IPS DF 19.7 (cell line): ENCODE measurements around the gene GRM1.

Experiments
- DNase-seq: peaks from one replicate; pipeline ENCODE4 v3.0.0-alpha.2; 2013; ENCODE audit warnings: low read depth, low spot score

GRM1 gene

DNA sequence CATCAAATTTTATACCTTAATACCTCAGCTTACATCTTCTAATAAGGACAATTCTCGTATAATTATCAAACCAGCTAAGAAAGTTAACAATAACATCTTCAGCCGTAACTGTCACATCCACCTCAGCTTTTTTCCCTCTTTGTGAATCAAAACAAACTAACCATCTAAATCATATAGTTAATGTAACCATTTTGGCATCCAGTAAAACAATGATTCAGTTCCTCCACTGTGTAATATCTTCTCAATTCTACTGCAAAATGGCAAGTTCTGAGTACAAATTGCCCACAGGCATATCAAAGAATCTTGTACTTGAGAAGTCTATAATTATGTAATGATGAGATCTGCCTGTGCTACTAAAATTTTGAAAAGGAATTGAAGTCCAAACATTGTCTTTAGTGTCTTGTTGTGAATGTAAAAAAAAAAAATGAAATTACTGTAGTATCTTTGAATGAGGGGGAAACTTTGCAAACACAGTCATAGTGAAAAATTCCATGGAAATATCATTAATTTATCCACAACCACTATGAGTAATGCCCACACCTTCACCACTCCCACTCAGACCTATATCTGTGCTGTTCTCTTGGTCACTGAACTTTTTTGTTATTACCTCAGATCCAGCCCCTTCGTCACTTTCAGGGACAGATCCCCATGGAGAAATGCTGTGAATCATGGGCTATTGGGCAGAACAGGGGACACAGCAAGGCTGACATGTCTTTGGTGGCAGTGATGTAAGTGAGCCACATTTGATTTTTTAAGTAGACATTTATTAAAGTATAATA is 336.1 kb downstream of the GRM1 start:
- no peak for DNase-seq

DNA sequence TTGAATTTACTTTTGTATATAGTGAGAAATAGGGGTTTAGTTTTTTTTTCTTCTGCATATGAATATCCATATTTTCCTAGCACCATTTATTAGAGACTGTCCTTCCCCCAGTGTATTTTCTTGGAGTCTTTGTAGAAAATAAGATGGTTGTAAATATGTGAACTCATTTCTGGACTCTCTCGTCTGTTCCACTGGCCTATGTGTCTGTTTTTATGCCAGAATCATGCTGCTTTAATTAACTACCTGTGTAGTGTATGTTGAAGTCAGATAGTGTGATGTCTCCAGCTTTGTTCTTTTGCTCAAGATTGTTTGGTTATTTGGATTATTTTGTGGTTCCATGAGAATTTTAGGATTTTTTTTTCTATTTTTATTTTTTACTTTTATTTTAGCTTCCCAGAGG is 338.2 kb downstream of the GRM1 start:
- no peak for DNase-seq

DNA sequence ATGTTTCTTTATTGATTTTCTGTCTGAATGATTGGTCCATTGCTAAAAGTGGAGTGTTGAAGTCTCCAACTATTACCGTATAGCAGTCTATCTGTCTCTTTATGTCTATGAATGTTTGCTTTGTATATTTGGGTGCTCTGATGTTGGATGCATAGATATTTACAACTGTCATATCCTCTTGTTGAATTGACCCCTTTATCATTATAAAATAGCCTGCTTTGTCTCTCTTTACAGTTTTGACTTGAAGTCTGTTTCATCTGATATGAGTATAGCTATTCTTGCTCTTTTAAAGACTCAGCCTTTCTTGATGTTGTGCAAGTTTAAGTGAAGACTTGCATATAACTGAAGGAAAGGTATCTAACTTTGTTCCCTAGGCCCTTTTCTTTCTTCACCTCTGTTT is 341.0 kb downstream of the GRM1 start:
- no peak for DNase-seq

DNA sequence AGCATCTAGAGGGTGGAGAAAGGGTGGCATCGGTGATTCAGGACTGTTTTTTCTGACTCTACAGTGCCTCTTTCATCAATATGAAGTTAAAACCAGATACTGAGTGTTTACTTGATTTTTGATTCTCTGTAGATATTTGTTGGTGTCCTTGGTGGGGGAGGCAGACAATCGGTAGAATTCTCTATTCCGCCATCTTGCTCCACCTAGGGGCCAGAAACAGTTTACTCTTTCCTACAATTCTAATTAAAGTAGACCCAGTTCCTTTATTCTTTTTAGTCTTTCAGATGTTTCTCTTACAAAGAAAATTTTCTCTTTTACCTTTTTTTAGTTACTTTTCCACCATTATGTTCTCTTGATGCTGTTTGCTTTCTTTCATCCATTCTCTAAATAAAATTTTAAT is 352.6 kb downstream of the GRM1 start:
- DNase-seq = no peak

- no peak for DNase-seq
Observed at GRCh38 chr6:146388736-146389364, 360.0 kb downstream of the GRM1 start.

- DNase-seq = no peak
Observed at GRCh38 chr6:146389740-146390139, 360.9 kb downstream of the GRM1 start.

- no peak for DNase-seq
Observed at GRCh38 chr6:146397638-146398037, 368.8 kb downstream of the GRM1 start.

DNA sequence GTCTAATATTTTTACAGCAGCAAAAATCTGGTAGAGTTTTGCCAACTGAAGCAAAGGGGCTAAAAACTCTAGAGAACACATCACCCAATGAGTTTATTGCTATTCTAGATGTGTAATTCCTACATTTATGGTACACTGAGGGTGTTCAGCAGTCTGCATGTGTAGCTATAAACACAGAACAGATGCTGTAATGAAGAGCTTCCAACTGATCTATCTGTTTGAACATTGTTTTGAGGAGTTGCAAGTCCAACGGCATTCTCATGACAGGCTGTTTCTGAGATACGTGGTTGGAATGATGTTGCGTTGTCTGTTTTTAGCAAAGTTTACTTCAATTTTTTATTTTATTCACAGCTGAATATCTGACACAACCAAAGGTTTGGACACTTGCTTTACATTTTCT is 373.6 kb downstream of the GRM1 start:
- DNase-seq = no peak

GRCh38 chr6:146408583-146408982 is 379.7 kb downstream of the GRM1 start:
- no peak for DNase-seq

GRCh38 chr6:146410851-146411595 is 382.2 kb downstream of the GRM1 start:
- no peak for DNase-seq

GRCh38 chr6:146419576-146419975 is 390.7 kb downstream of the GRM1 start:
- no peak for DNase-seq

- no peak for DNase-seq
Observed at GRCh38 chr6:146420255-146420654, 391.4 kb downstream of the GRM1 start.

GRCh38 chr6:146422789-146423375 is 394.0 kb downstream of the GRM1 start:
- no peak for DNase-seq

DNA sequence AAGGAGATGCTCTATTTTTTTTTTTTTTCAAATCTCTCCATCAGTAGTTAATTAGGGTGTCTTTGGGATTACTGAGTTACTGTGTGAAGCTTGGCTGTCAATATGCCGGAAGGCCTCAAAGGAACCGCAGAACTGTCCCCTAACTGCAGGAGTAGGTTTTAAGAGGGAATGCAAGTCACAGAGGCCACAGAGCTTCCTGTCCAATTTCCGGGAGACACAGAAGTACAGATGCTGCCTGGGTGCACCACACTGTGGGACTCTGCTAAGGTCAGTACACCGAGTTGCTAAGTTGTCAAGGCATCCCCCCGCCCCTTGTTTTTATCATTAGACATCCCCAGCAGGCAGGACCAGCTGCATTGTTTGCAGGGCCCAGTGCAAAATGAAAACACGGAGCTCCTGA is 394.6 kb downstream of the GRM1 start:
- DNase-seq = no peak

DNA sequence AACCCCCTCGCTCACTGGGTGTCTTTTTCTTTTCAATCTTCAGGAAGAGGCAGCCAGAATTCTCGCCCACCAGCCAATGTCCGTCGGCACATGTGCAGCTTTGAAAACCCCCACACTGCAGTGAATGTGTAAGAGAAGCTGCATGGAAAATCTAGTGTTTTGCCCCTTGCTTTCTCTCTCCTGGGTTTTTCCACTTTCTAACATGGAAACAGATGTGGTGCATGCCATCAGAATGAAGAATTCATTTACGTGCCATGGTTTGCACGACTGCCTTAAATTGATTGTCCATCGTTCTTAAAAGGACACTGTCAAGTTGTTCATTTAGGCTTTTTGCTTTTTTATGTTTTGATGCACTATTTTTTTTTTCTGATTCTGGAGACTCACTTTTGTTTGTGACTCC is 397.7 kb downstream of the GRM1 start:
- no peak for DNase-seq

GRCh38 chr6:146429831-146430230 is 401.0 kb downstream of the GRM1 start:
- DNase-seq = no peak

DNA sequence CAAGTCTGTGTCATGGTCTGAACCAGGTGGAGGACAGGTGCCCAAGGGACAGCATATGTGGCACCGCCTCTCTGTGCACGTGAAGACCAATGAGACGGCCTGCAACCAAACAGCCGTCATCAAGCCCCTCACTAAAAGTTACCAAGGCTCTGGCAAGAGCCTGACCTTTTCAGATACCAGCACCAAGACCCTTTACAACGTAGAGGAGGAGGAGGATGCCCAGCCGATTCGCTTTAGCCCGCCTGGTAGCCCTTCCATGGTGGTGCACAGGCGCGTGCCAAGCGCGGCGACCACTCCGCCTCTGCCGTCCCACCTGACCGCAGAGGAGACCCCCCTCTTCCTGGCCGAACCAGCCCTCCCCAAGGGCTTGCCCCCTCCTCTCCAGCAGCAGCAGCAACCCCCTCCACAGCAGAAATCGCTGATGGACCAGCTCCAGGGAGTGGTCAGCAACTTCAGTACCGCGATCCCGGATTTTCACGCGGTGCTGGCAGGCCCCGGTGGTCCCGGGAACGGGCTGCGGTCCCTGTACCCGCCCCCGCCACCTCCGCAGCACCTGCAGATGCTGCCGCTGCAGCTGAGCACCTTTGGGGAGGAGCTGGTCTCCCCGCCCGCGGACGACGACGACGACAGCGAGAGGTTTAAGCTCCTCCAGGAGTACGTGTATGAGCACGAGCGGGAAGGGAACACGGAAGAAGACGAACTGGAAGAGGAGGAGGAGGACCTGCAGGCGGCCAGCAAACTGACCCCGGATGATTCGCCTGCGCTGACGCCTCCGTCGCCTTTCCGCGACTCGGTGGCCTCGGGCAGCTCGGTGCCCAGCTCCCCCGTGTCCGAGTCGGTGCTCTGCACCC is 405.2 kb downstream of the GRM1 start:
- no peak for DNase-seq

GRCh38 chr6:146434732-146435390 is 406.0 kb downstream of the GRM1 start:
- no peak for DNase-seq

DNA sequence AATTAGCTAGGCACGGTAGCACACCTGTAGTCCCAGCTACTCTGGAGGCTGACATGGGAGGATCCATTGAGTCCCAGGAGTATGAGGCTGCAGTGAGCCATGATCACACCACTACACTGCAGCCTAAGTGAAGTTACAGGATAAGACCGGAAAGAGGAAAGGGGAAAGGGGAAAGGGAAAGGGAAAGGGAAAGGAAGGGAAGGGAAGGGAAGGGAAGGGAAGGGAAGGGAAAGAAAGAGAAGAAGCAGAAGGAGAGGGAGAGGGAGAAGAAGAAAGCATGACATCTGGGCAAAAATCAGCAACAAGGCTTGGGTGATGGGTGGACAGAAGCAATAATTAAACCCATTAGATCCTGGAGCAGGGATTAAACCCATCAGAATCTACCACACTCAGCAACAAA is 413.0 kb downstream of the GRM1 start:
- no peak for DNase-seq

DNA sequence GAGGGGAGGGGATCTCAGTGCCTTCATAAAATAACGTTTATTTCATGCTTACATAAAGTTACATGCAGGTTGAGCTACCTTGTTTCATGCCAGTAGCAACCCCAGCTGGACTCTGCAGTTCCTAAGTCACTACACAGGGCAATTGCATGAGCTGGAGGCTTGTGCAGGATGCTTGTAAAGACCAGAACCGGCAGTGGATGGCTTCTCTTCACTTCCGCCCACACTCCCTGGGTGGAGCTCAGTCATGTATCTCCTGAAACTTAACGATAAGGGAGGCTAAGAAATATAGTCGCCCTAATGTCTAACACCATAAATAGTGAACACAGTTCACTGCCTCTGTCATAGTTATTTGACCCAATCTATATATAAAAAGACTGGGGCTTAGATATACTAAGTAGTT is 415.3 kb downstream of the GRM1 start:
- DNase-seq = no peak

GRCh38 chr6:146445233-146445632 is 416.4 kb downstream of the GRM1 start:
- DNase-seq = no peak
